ENCODE results near the gene DCTN1.

The DCTN1 gene

GRCh38 chr2:74316627-74317295, 63.4 kb downstream of the DCTN1 start:
- no peak for DNase-seq

GRCh38 chr2:74314107-74314506, 66.0 kb downstream of the DCTN1 start:
- DNase-seq: no peak

- DNase-seq: no peak
Measured at GRCh38 chr2:74313497-74313896, 66.6 kb downstream of the DCTN1 start.

GRCh38 chr2:74312913-74313312, 67.2 kb downstream of the DCTN1 start:
- DNase-seq: no peak

Data from stimulated activated naive CD4-positive, alpha-beta T cell treated with Interleukin-2 at 50 U/mL for 16 hours (primary cell).